RWPE1 (cell line): Measurements from ENCODE around the gene ZBTB42.
"Not testable (repeated sequence)": the region's sequence is repeated elsewhere in the genome, so short reads cannot be mapped to it uniquely, and the experiment has no call there.

Source experiments
- CTCF ChIA-PET: fragments of 350-600 bp; sonication (Branson Sonifier 250); formaldehyde crosslinking; extraction: SDS; loops from one replicate; lab custom pipeline; 2021; lab: Yijun Ruan, JAX
- POLR2A ChIA-PET: fragments of 400-600 bp; formaldehyde crosslinking; extraction: SDS; loops from one replicate; lab custom pipeline; 2020; ENCODE audit warnings: antibody characterized with exemption; ENCODE audit not compliant: low non-redundant PET; lab: Yijun Ruan, JAX
- DNase-seq: peaks from one replicate; pipeline ENCODE4 v3.0.0; 2012; ENCODE audit warnings: low spot score
- H3K27ac ChIP-seq: fragments of 450-650 bp; 2 replicates; pipeline ENCODE4 v1.5.1; 2017
- CTCF ChIP-seq: fragments of 450-650 bp; conservative IDR thresholded peaks from 2 replicates; pipeline ENCODE4 v1.5.1; 2017; ENCODE audit warnings: low read depth, mild to moderate bottlenecking

Gene ZBTB42

GRCh38 chr14:104813286-104813685 lies 12.4 kb downstream of the ZBTB42 start:
- no peak overlapping the region for H3K27ac ChIP-seq
- ChIA-PET CTCF (no interaction called here), POLR2A (no interaction called here)
- TF ChIP-seq CTCF, result no peak
- no peak for DNase-seq

- peak overlapping the region; percentile 90 for H3K27ac ChIP-seq
- POLR2A ChIA-PET, CTCF ChIA-PET, DNase-seq: not testable (repeated sequence)
Observed at GRCh38 chr14:104814701-104815100, 13.8 kb downstream of the ZBTB42 start.

GRCh38 chr14:104816616-104816884 lies 15.6 kb downstream of the ZBTB42 start:
- TF ChIP-seq CTCF, result no peak
- ChIA-PET CTCF (interaction anchor here (1.5 kb wide), 1 partner anchor 10 kb away, joined by 4 read pairs; no protein-coding TSS in a partner anchor), POLR2A (no interaction called here)
- H3K27ac ChIP-seq, result peak overlapping the region; percentile 90
- DNase-seq, result no peak

- TF ChIP-seq CTCF, result no peak
- no peak for DNase-seq
- peak overlapping the region; percentile 60 for H3K27ac ChIP-seq
- ChIA-PET CTCF (interaction anchor here (0.6 to 1.5 kb wide), 4 partner anchors 8 to 227 kb away, joined by 4 to 9 read pairs (median 4); no protein-coding TSS in a partner anchor), POLR2A (no interaction called here)
Observed at GRCh38 chr14:104817930-104818713, 17.2 kb downstream of the ZBTB42 start.

GRCh38 chr14:104818714-104819161 lies 17.8 kb downstream of the ZBTB42 start:
- no peak for DNase-seq
- no peak for TF ChIP-seq CTCF
- POLR2A ChIA-PET, result no interaction called here
- H3K27ac ChIP-seq, result peak overlapping the region; percentile 60
- CTCF ChIA-PET, result interaction anchor here (0.6 to 1.4 kb wide), 3 partner anchors 50 to 227 kb away, joined by 4 to 9 read pairs (median 4); no protein-coding TSS in a partner anchor

GRCh38 chr14:104819361-104819781 lies 18.5 kb downstream of the ZBTB42 start:
- CTCF ChIA-PET, result no interaction called here

More at GRCh38 chr14:104819361-104819781, 18.5 kb downstream of the ZBTB42 start:
- POLR2A ChIA-PET, result no interaction called here
- DNase-seq, result no peak
- peak overlapping the region; percentile 60 for H3K27ac ChIP-seq
- no peak for TF ChIP-seq CTCF
